Body of pancreas (tissue), 4 donors: ENCODE results near the gene TICAM1.

ENCODE experiments used
- CTCF ChIP-seq, 7 experiments: fragments of 450-650 bp in 4 of 7; fragments of 200-600 bp in 3 of 7; sonication (generic) in 3 of 7; IDR thresholded peaks; one replicate each; pipeline ENCODE4 v1.5.1; 2016 to 2019; ENCODE audit warnings: antibody characterized with exemption in 7 of 7
- POLR2A ChIP-seq, 3 donors: fragments of 450-650 bp; IDR thresholded peaks; one replicate each; pipeline ENCODE4 v1.6.1; 2016; ENCODE audit warnings: antibody characterized with exemption in 3 of 3, mild to moderate bottlenecking in 2 of 3

- TF ChIP-seq POLR2A (IDR thresholded peaks at IDR 0.05) (no peak), CTCF (IDR thresholded peaks at IDR 0.05) (no peak)
Measured at GRCh38 chr19:4821265-4821664, 10.2 kb downstream of the TICAM1 start.
